ENCODE results near the gene PTGR3. TPM values are rescaled to one million over a fixed set of nuclear protein-coding genes. Genes with fewer than 3 reads are reported as not detected.

Gene PTGR3
- total and polyA plus RNA-seq, 2 of the 8 experiments (the other 6 are each of a cell fraction or from before 2014, with no cell fraction given): 2.0 to 3.6 TPM

DNA sequence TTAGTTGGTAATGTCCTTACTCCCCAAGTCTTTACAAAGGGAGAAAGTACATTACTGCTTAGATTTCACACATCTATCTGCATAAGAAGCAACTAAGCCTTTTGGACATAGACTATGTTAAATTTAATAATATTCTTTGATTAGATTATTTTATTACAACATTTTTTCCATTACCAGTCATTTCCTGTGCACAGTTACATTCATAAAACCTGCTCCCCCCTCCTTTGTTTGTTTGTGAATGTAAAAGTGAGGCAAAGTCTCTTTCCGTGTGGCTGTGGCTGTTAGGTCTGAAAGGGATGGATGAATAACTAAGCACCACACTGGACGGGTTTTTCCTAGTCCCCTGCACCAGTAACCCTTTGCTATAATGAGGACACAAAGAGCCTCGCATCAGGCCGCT is 9.6 kb downstream of the PTGR3 start (continued):
- TF ChIP-seq CHD7 (IDR thresholded peaks at IDR 0.05; ENCODE audit: insufficient replicate concordance, low read length) (no peak), KDM4A (IDR thresholded peaks at IDR 0.05; ENCODE audit: low read depth, low read length, severe bottlenecking) (no peak), POLR2A (IDR thresholded peaks at IDR 0.05; ENCODE audit: control extremely low read depth in 1 of 2, low read depth in 2 of 2, low read length in 2 of 2) (no peak), CTBP2 (IDR thresholded peaks at IDR 0.05; ENCODE audit: borderline replicate concordance, insufficient read depth, insufficient read length, low read length) (no peak), NRF1 (IDR thresholded peaks at IDR 0.05; ENCODE audit: low read depth, low read length) (no peak), SP4 (IDR thresholded peaks at IDR 0.05; ENCODE audit: low read length) (no peak), PHF8 (conservative IDR thresholded peaks at IDR 0.05; ENCODE audit: low read depth, low read length) (no peak)

All from H1 (cell line).